Suppressor macrophage treated with lipopolysaccharide for 1 hour (primary cell): ENCODE results near the gene GSG1L.
"Not testable (repeated sequence)": the region's sequence is repeated elsewhere in the genome, so short reads cannot be mapped to it uniquely, and the experiment has no call there.

Experiments used
- DNase-seq, 3 donors: peaks; one replicate each; pipeline ENCODE4 v3.0.0-alpha.2; 2020 to 2022

The GSG1L gene

GRCh38 chr16:27745348-27745747 lies 318.2 kb downstream of the GSG1L start:
- DNase-seq, result peak; percentile 19 to 48 (median 38)

DNA sequence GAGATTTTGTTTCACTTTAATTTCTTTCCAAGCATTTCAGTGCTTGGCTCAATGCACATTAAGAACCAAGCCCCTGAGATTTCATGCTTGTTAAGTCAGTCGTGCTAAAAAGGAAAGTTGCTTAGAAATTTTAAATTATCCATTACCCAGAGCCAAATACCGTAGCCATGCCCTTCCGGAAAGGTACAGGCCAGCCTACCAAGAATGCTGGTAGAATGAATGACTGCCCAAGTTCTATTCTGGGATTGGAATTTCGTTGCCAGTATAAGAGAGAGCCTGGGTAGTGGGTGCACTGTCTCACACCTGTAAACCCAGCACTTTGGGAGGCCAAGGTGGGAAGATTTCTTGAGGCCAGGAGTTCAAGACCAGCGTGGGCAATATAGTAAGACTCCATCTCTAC lies 319.6 kb downstream of the GSG1L start:
- no peak for DNase-seq

GRCh38 chr16:27743001-27743400 lies 320.5 kb downstream of the GSG1L start:
- not testable (repeated sequence) for DNase-seq

DNA sequence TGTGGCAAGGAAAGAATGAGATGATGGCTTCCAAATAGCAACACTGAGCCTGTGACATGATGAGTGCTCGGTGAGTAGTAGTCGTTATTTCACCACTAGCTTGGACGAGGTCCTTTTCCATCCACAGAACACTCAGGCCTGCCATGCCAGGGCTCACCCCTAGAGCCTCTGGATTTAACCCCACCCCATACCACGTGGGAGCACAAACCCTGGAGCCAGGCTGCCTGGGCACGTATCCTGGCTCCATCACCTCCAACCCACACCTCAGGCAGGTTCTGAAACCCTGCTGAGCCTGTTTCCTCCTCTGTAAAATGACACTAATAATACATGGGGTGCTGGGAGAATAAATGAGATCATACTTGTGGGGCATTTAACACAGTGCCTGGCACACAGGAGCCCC lies 321.2 kb downstream of the GSG1L start:
- no peak for DNase-seq

GRCh38 chr16:27740496-27741201 lies 322.9 kb downstream of the GSG1L start:
- DNase-seq, result no peak

GRCh38 chr16:27739606-27740357 lies 323.7 kb downstream of the GSG1L start:
- DNase-seq, result no peak

DNA sequence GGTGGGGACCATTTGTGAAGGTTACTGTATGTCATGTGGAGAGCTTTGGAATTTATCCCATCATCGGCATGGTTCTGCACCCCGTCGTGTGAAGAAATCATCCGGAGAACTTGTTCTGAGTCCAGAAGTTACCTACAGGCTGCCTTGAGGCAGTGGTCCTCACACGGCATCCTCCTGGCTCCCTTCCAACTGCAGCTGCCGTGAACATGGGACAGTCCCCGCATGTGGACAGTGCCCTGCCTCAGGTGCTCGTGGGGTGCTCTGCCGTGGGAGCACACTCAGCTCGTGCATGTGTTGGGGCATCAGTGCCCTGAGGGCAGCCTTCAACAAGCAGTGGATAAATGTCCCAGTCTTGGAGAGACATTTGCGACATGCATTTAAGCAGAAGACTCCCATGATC lies 324.9 kb downstream of the GSG1L start:
- DNase-seq, result no peak
